ENCODE data around the gene CDC73.

- no peak for TF ChIP-seq JUND (IDR thresholded peaks at IDR 0.05; ENCODE audit: low read depth, low read length)
- no peak for TF ChIP-seq EP300 (IDR thresholded peaks at IDR 0.05; ENCODE audit: borderline replicate concordance in 1 of 2, control insufficient read depth in 1 of 2, low read depth in 2 of 2, low read length in 2 of 2)
- TF ChIP-seq, protein P1, sequence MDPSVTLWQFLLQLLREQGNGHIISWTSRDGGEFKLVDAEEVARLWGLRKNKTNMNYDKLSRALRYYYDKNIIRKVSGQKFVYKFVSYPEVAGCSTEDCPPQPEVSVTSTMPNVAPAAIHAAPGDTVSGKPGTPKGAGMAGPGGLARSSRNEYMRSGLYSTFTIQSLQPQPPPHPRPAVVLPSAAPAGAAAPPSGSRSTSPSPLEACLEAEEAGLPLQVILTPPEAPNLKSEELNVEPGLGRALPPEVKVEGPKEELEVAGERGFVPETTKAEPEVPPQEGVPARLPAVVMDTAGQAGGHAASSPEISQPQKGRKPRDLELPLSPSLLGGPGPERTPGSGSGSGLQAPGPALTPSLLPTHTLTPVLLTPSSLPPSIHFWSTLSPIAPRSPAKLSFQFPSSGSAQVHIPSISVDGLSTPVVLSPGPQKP (IDR thresholded peaks at IDR 0.05; ENCODE audit: low read depth, low read length), result no peak
- no peak for TF ChIP-seq CBX5 (IDR thresholded peaks at IDR 0.05; ENCODE audit: low read depth)
- TF ChIP-seq, protein P2, sequence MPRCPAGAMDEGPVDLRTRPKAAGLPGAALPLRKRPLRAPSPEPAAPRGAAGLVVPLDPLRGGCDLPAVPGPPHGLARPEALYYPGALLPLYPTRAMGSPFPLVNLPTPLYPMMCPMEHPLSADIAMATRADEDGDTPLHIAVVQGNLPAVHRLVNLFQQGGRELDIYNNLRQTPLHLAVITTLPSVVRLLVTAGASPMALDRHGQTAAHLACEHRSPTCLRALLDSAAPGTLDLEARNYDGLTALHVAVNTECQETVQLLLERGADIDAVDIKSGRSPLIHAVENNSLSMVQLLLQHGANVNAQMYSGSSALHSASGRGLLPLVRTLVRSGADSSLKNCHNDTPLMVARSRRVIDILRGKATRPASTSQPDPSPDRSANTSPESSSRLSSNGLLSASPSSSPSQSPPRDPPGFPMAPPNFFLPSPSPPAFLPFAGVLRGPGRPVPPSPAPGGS (IDR thresholded peaks at IDR 0.05; ENCODE audit: borderline replicate concordance, insufficient read depth, low read depth, low read length, poor library complexity, severe bottlenecking), result no peak
- no peak for TF ChIP-seq TAF1 (IDR thresholded peaks at IDR 0.05; ENCODE audit: borderline replicate concordance, low read depth, low read length)
- TF ChIP-seq, protein P3, sequence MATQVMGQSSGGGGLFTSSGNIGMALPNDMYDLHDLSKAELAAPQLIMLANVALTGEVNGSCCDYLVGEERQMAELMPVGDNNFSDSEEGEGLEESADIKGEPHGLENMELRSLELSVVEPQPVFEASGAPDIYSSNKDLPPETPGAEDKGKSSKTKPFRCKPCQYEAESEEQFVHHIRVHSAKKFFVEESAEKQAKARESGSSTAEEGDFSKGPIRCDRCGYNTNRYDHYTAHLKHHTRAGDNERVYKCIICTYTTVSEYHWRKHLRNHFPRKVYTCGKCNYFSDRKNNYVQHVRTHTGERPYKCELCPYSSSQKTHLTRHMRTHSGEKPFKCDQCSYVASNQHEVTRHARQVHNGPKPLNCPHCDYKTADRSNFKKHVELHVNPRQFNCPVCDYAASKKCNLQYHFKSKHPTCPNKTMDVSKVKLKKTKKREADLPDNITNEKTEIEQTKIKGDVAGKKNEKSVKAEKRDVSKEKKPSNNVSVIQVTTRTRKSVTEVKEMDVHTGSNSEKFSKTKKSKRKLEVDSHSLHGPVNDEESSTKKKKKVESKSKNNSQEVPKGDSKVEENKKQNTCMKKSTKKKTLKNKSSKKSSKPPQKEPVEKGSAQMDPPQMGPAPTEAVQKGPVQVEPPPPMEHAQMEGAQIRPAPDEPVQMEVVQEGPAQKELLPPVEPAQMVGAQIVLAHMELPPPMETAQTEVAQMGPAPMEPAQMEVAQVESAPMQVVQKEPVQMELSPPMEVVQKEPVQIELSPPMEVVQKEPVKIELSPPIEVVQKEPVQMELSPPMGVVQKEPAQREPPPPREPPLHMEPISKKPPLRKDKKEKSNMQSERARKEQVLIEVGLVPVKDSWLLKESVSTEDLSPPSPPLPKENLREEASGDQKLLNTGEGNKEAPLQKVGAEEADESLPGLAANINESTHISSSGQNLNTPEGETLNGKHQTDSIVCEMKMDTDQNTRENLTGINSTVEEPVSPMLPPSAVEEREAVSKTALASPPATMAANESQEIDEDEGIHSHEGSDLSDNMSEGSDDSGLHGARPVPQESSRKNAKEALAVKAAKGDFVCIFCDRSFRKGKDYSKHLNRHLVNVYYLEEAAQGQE (IDR thresholded peaks at IDR 0.05; ENCODE audit: low read depth, low read length), result no peak
- no peak for TF ChIP-seq SIN3A (IDR thresholded peaks at IDR 0.05; ENCODE audit: low read depth, low read length)
- TF ChIP-seq USF1 (IDR thresholded peaks at IDR 0.05; ENCODE audit: borderline replicate concordance, extremely low read length, insufficient read depth, low read depth, low read length), result no peak
- no peak for TF ChIP-seq EZH2 (IDR thresholded peaks at IDR 0.05; ENCODE audit: borderline replicate concordance, control insufficient read depth, low read depth, low read length)
- TF ChIP-seq MYC (IDR thresholded peaks at IDR 0.05; ENCODE audit: insufficient read depth, insufficient read length, insufficient replicate concordance, low read length, severe bottlenecking), result no peak
- no peak for TF ChIP-seq CTCF (IDR thresholded peaks at IDR 0.05 in 2 of 3, conservative IDR thresholded peaks at IDR 0.05 in 1 of 3; ENCODE audit: control insufficient read depth in 2 of 3, extremely low read depth in 1 of 3, insufficient read depth in 1 of 3, low read depth in 3 of 3, low read length in 3 of 3)
Observed at GRCh38 chr1:193181985-193182384, 60.2 kb downstream of the CDC73 start.
